ENCODE data around the gene APOBEC3F.

Gene APOBEC3F

DNA sequence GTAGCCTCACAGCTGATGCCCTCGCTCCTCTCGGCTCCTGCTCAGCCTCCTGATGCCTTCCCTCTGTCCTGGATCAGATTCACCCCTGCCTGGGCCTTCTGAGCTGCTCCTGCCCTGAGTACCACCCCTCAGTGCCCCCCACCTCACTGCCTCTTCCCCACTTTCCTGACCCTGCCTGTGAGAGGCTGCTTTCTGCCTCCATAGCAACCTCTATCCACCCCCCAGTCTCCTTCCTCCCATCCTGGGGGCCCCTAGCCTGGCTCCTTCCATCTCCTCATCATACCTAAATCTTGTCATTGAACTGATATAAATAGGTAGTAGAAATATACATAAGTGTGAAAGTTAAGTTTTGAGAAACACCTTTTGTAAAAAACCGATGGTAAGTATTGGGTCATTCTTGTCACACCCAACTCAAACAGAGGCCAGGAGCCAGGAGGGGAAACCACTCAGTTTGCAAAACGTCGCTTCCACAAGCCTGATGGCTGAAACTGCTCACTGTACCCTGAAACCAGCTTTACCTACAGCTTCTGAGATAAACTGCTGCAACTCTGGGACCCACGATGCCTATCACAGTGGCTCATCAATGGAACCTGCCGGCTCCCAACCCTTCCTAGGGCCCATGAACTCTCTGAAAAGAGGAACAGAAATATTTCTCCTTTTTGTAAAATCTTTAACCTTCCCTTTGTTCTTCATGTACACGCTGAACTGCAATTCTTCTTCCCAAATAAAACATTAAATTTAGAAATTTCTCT lies 51.6 kb downstream of the APOBEC3F start:
- no peak for DNase-seq (ENCODE audit: low read depth)

DNA sequence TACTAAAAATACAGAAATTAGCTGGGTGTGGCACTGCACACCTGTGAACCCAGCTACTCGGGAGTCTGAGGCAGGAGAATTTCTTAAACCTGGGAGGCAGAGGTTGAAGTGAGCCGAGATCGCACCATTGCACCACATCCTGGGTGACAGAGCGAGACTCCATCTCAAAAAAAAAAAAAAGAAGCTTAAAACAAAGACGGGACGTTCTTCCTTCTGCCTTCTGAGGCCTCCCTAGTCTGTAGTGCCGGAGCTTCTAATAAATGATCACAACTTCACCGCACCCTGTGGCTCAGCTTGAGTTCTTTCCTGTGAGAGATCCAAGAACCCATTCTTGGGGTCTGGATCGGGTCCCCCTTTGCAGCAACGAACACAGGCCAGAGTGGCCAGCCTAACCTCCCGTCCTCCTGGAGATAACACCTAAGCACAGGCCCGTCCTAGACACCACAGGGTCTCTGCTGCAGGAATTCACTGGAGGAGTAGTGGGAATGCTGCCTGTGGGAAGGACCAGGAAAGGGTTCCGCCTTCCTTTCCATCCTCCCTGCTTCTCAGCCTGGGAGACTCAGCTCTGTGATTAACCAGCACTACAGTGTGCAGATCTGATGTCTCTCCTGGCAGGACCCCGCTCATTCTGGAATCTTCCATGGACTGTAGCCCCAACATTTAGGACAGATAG lies 54.2 kb downstream of the APOBEC3F start:
- DNase-seq (ENCODE audit: low read depth): no peak

DNA sequence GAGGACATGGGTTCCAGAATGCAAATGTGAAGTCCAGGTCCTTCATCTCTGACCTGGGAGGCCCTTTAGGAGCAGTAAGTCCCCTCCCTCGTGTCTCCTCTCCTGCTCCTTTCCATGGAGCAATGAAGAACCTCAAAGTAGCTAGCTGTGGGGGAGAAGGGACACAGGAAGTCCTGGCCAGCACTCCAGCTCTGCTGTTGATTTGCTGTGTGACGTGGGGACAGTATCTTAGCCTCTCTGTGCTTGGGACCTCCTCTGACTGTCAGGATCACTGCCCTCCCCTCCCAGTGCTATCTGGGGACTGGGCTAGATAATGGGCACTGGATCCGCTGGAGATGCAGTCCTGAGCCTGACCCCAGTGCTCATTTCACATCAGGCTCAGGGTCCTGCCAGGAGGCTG lies 55.3 kb downstream of the APOBEC3F start:
- DNase-seq (ENCODE audit: low read depth): no peak

DNA sequence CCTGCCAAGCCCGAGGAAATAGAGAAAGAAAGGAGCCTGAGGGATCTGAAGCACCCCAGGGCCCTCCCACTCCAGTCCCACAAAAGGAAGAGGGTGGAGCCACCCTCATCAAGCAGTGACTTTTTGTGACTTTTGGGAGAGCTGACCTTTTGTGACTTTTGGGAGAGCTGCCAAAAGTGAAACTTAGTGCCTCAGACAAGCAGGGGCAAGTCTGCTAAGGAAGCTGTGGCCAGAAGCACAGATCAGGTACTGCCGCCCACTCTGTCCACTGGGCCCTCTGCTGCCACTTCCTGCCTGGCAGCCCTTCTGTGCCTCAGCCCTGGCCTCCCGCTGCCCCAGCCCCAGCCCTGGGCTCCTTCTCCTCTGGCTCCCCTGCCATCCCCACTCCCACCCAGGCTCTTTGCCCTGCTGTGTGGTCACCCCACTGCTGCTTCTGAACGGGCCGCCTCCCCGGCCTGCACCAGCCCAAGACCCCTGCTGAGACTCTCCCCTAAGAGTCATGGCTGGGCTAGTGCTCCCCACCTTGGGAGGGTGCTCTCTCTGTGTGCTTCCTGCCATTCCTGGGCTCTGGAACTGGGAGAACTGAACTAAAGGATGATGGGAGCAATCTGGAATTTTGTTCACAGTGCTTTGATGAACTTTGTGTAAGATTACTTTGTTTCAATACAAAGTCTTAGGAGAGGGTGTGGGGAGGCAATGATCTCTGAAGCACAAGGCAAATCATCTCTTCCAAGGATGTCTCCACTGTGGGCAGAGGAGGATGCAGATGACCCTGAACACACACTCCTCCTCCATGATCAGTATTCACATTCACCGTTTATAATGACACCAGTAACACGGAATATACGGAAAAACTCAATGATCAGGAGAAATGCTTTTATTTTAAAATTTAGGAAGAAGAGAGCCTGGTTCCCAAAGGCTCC lies 56.7 kb downstream of the APOBEC3F start, which contains the start of gene APOBEC3H:
TSS of gene APOBEC3H (plus strand) at position 147 of the 923 bp plus-strand sequence. CDS start 3,035 bp downstream, outside the sequence.
- no peak for DNase-seq (ENCODE audit: low read depth)

DNA sequence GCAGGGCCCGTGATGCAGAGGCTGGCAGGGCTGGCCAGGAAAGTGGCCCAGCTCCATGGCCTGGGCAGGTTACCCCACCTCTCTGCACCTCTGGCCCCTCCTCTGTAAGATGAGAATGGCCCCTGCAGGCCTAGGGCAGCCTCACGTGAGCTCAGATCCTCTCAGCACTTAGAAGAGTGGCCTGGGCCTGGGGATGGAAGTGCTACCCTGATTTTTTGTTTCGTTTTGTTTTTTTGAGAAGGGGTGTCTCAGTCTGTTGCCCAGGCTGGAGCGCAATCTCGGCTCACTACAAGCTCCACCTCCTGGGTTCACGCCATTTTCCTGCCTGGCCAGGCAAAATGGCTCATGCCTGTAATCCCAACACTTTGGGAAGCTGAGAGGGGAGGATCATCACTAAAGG lies 57.4 kb downstream of the APOBEC3F start:
- DNase-seq (ENCODE audit: low read depth): no peak

DNA sequence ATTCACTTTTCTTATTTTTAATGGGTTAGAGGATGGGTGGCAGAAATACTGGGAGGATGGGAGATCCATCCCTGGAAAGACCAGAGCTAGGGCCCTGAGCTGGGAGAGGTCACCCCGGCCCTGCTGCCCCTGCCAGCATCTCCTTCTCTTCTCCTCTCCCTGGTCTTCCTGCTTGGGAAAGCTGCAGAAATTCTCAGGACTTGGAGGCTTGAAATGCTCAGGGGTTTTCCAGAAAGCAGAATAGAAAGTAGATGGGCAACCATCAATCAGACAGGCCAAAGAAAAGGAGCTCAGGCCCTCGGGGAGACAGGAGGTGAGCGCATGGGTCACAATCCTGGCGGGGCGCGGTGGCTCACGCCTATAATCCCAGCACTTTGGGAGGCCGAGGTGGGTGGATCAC lies 57.9 kb downstream of the APOBEC3F start:
- no peak for DNase-seq (ENCODE audit: low read depth)

DNA sequence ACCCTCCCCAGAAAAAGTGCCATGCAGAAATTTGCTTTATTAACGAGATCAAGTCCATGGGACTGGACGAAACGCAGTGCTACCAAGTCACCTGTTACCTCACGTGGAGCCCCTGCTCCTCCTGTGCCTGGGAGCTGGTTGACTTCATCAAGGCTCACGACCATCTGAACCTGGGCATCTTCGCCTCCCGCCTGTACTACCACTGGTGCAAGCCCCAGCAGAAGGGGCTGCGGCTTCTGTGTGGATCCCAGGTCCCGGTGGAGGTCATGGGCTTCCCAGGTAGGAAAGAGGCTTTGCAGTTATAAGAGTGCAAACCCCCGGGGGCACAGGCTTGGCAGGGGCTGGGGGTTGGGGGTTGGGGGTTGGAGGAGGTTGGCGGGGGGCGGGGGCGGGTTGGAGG lies 60.6 kb downstream of the APOBEC3F start:
- no peak for DNase-seq (ENCODE audit: low read depth)

DNA sequence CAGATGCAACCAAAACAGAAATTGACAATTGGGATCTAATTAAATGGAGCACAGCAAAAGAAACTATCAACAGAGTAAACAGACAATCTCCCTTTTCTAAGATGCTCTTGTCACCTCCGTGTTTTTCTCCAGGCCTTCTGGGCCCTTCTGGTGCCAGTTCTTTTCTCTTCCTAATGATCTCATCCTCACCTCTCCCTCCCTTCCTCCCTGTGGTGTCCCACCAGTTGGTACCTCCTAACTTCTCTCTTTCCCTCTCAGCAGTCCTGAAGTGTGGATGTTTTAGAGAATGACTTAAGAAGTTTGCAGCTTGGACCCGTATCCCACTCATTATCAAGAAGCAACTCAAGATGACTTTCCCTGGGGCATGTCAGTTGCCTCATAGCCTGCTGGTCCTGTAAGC lies 62.8 kb downstream of the APOBEC3F start:
- no peak for DNase-seq (ENCODE audit: low read depth)
